Memory B cell (primary cell): ENCODE results near the gene ART4.

ENCODE experiments used
- ATAC-seq: fragments of 150-1000 bp; cut with Tn5 transposase; 2 replicates; pipeline ENCODE4 v1.10.0; 2021; ENCODE audit warnings: low read depth, mild to moderate bottlenecking, moderate library complexity
- DNase-seq, 2 donors: peaks; one replicate each; pipeline ENCODE4 v3.0.0; 2022; ENCODE audit warnings: low spot score in 2 of 2
- H3K27ac Mint-ChIP-seq: one replicate; pipeline ENCODE4 v1.8.0; 2022; ENCODE audit warnings: mild to moderate bottlenecking, moderate library complexity, mixed read lengths
- H3K27me3 Mint-ChIP-seq: one replicate; pipeline ENCODE4 v1.8.0; 2022; ENCODE audit warnings: mixed read lengths
- H3K36me3 Mint-ChIP-seq: one replicate; pipeline ENCODE4 v1.8.0; 2022; ENCODE audit warnings: mild to moderate bottlenecking, mixed read lengths
- H3K4me1 Mint-ChIP-seq: one replicate; pipeline ENCODE4 v1.8.0; 2022; ENCODE audit warnings: mixed read lengths
- H3K4me3 Mint-ChIP-seq: one replicate; pipeline ENCODE4 v1.8.0; 2022; ENCODE audit warnings: mild to moderate bottlenecking, moderate library complexity, mixed read lengths
- H3K9me3 Mint-ChIP-seq: one replicate; pipeline ENCODE4 v1.8.0; 2022; ENCODE audit warnings: mixed read lengths

ART4 gene

DNA sequence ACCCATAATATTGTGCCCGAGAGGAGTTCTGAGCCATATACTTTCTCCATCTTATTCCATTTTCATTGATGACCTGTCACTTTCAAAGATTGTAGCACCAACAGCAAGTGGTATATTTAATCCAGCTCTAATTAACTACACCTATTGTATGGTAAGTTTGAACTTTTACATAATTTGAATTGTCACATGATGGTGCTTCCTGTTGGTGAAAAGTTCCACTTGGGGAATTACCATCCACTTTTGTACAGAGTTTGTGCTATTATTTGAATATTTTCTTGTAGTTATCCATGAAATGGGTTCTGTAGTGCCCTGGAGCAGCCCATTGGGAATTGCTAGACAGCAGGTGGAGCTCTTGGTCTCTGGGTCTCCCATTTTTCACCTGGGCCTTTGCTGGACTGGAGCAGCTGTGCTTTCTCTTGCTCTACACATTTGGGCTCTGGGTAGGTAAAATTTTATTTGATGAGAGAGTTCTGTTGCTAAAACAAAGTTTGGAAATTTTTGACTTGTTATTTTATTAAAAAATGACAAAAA is 32.3 kb downstream of the ART4 start:
- peak overlapping the region; percentile 62 for H3K4me3 Mint-ChIP-seq

DNA sequence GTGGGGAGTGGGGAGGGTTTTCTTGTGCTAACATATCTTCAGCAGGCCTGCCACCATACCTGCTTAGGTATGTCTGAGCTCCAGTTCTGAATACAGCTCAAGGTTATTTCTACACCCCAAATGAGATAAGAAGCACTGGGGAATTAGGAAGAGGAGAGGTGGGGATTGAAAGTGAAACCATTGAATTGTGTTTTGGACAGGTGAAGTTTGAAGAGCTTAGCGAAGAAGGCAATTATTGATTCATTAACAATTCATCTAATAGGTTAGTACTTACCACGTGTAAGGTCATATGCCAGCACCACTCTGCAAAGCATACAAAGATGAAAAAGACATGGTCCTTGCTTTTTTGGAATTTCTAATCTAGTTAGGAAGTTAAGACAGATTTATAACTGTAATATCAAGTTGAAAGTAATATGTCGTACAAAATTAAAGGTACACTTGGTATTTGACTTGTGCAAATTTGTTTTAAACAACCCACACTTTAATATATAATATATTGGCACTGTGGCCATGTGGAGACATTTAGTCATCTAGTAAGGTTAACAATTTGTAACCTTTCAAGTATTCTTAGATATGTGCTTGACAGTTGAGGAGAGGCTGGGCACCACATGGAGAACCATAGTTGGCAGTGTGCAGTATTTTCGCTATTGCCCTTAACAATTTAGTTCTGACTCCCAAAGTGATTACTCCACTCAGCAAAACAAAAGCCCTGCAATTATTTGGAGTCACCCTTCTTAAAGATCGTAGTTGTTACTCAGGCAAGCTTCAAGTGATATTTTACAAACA is 33.0 kb downstream of the ART4 start:
- Mint-ChIP-seq H3K27ac (peak overlapping the region; percentile 41), H3K27me3 (no peaks in the 10 kb centered on the region), H3K9me3 (no peaks in the 10 kb centered on the region), H3K4me1 (peaks cover 10% of the 10 kb centered on the region), H3K36me3 (peaks cover 1% of the 10 kb centered on the region), H3K4me3 (peak overlapping the region; percentile 62)
- DNase-seq (no peak), ATAC-seq (no peak)

More for the DNA sequence above, 32.3 kb downstream of the ART4 start:
- peak; percentile 83 for ATAC-seq
- DNase-seq: no peak
- peaks cover 1% of the 10 kb centered on the region for H3K36me3 Mint-ChIP-seq
- no peaks in the 10 kb centered on the region for H3K9me3 Mint-ChIP-seq
- peak overlapping the region; percentile 41 for H3K27ac Mint-ChIP-seq
- no peaks in the 10 kb centered on the region for H3K27me3 Mint-ChIP-seq
- peaks cover 10% of the 10 kb centered on the region for H3K4me1 Mint-ChIP-seq

GRCh38 chr12:14803830-14804160 is 39.5 kb downstream of the ART4 start:
- peak; percentile 2 for ATAC-seq
- no peaks in the 10 kb centered on the region for H3K9me3 Mint-ChIP-seq
- peaks cover 9% of the 10 kb centered on the region for H3K4me1 Mint-ChIP-seq
- no peak overlapping the region for H3K4me3 Mint-ChIP-seq
- no peak for DNase-seq
- no peak overlapping the region for H3K27ac Mint-ChIP-seq
- peaks cover 6% of the 10 kb centered on the region for H3K36me3 Mint-ChIP-seq
- H3K27me3 Mint-ChIP-seq: no peaks in the 10 kb centered on the region

DNA sequence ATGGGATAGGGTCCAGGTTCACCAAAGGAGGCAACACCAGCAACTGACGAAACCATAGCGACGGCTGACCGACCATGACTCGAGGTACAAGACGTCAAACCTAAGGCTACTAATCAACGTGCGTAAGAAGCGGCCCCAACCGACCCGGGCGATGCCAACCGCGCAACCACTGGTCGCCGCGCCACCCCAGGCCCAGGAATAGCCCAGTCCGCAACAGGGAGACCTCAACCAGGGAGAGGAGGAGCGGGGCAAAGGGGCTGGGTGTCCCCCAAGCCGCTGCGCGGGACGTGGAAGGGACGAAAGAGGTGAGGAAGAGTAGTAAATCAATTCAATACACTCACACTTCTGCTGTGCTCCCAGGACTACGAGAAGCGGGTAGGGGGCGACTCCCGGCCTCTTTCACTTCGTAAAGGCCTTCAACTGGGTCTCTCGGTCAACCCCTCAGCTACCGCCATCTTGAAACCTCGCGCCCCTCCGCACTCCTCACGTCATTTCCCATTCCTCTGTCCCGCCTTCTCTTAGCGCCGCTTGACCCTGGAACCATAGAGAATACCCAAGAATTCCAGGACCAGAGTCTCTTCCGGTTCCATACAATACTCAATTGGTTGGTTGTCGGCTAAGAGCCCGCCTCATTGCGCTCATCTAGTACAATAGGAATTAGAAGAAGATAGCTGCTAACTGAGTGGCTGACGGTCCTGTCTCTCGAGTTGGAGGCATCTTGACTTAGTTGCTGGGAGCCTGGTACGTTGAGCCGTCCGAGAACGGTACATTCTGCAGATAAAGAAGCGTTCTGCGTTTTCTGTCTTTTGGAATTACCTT is 40.1 kb downstream of the ART4 start, which contains the start of the genes C12orf60 and WBP11:
TSS of gene C12orf60 (plus strand) at position 660 of the 819 bp plus-strand sequence. CDS start 19,266 bp downstream, outside the sequence.
TSS of gene WBP11 (minus strand) at position 468 of the 819 bp plus-strand sequence. CDS start 2,095 bp downstream, outside the sequence.
- Mint-ChIP-seq H3K4me3 (no peak within 1 kb of the TSS), H3K9me3 (no peaks in the 10 kb centered on the region), H3K4me1 (peaks cover 9% of the 10 kb centered on the region), H3K27ac (no peak within 1 kb of the TSS), H3K36me3 (peaks cover 6% of the 10 kb centered on the region), H3K27me3 (no peaks in the 10 kb centered on the region)
- ATAC-seq (peak; percentile 83), DNase-seq (peak; percentile 81 to 86)

- no peak for ATAC-seq
- no peaks in the 10 kb centered on the region for H3K27me3 Mint-ChIP-seq
- DNase-seq: no peak
- no peak overlapping the region for H3K27ac Mint-ChIP-seq
- H3K4me3 Mint-ChIP-seq: no peak overlapping the region
- H3K9me3 Mint-ChIP-seq: no peaks in the 10 kb centered on the region
- H3K4me1 Mint-ChIP-seq: peaks cover 9% of the 10 kb centered on the region
- peaks cover 7% of the 10 kb centered on the region for H3K36me3 Mint-ChIP-seq
These were observed 40.7 kb downstream of the ART4 start for GRCh38 chr12:14802721-14803010.

DNA sequence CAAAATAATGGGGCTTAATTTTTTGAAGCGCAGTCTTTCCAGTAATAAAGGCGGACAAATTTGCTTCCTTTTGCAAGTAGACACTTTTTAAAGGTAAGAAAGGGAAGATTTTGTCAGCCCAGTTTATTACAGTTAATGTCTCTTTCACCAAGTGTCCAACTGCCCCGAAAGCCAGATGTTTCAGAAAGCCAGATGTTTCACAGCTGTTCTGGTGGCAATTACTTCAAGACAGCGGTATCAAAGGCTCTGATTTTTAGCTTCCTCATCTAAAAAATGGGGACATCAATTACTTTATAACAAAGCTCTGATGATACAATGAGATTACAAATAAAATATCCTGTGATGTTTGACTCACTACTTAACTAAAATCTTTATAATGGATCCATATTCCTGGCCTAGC is 41.1 kb downstream of the ART4 start:
- Mint-ChIP-seq H3K27ac (no peak overlapping the region), H3K4me3 (no peak overlapping the region), H3K4me1 (peaks cover 9% of the 10 kb centered on the region), H3K9me3 (no peaks in the 10 kb centered on the region), H3K27me3 (no peaks in the 10 kb centered on the region), H3K36me3 (peaks cover 11% of the 10 kb centered on the region)
- ATAC-seq (no peak), DNase-seq (no peak)

GRCh38 chr12:14795028-14795448 is 48.3 kb downstream of the ART4 start:
- Mint-ChIP-seq H3K9me3 (no peaks in the 10 kb centered on the region), H3K4me3 (no peak overlapping the region), H3K27ac (peak overlapping the region; percentile 75), H3K27me3 (no peaks in the 10 kb centered on the region), H3K4me1 (peaks cover 2% of the 10 kb centered on the region), H3K36me3 (peaks cover 41% of the 10 kb centered on the region)
- ATAC-seq (peak; percentile 42), DNase-seq (no peak)

DNA sequence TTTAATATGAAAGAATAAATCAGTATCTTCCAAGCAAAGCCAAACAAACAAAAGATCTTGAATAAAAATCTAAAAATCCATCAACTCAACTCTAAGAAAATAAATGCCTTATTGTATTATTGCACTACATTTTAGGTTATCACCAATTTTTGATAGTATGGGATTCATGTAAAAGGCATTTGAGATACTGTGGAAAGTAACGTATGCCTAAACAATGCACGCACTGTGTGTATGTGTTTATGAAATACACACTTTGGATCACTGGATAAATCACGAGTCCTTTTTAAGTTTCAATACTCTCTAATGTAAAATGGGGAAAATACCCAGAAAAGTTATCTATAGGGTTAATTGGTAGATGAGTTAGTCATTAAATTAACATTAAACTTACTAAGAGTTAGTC is 57.8 kb downstream of the ART4 start:
- Mint-ChIP-seq H3K27me3 (no peaks in the 10 kb centered on the region), H3K9me3 (no peaks in the 10 kb centered on the region), H3K4me1 (peaks cover 1% of the 10 kb centered on the region), H3K4me3 (no peak overlapping the region), H3K27ac (no peak overlapping the region), H3K36me3 (peaks cover 19% of the 10 kb centered on the region)
- ATAC-seq (no peak), DNase-seq (no peak)

DNA sequence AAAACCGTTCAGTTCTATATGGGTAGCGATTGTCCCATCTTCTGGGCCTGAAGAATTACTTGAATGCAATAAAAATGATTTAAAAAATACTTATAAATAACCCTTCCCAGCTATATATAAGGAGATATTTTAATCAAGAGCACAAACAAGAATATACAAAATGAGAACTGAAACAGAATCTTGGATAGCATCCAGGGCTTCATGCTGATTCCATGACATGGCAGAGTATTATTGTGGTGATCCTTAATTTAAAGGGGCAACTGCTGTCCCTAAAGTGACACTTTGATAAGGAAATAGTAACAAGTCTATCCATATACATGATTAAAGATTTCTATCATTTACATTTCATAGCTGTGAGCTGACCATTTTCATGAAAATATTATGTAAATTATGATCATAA is 58.9 kb downstream of the ART4 start:
- ATAC-seq (no peak), DNase-seq (no peak)
- no peaks in the 10 kb centered on the region for H3K27me3 Mint-ChIP-seq
- peaks cover 12% of the 10 kb centered on the region for H3K36me3 Mint-ChIP-seq
- no peaks in the 10 kb centered on the region for H3K9me3 Mint-ChIP-seq
- peaks cover 4% of the 10 kb centered on the region for H3K4me1 Mint-ChIP-seq
- no peak overlapping the region for H3K27ac Mint-ChIP-seq
- H3K4me3 Mint-ChIP-seq: no peak overlapping the region

DNA sequence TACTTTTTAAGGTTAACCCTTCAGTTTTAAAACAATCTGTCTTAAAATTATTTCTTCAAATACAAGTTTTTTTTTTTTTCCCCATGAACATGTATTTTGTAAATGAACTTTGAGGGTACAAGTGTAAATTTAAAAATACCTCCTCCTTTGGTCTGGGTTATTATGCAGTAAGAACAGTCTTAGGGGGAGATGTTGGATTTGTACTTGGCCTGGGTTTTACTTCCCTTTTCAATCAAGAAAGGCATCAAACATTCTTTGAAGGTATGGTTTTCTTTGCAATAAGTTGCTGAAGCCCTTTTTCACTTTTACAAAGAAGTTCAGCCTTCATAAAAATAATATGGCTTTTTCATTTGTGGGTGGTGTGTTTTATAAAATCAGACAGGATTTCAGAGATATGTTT is 60.6 kb downstream of the ART4 start:
- DNase-seq (no peak), ATAC-seq (peak; percentile 41)
- no peak overlapping the region for H3K4me3 Mint-ChIP-seq
- peaks cover 4% of the 10 kb centered on the region for H3K4me1 Mint-ChIP-seq
- H3K27me3 Mint-ChIP-seq: no peaks in the 10 kb centered on the region
- H3K9me3 Mint-ChIP-seq: no peaks in the 10 kb centered on the region
- H3K27ac Mint-ChIP-seq: no peak overlapping the region
- H3K36me3 Mint-ChIP-seq: peaks cover 5% of the 10 kb centered on the region

DNA sequence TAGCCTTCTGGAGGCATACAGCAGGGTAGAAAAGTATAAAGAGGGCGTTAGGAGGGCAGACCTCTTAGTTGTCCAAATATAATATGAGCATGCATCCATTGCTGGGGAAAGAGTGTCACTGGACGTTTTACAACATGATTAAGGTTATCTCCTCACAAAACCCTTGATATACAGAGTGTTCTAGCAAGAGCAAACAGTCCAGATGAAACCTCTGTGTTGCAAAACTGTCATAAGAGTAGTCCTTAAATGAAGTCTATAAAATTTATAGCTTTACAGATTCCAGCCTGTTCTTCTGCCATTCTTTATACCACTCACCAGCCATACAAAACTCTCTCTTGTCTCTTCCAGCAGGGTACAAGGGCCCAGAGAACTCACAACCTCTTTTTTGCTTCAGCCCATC is 61.8 kb downstream of the ART4 start:
- Mint-ChIP-seq H3K9me3 (no peaks in the 10 kb centered on the region), H3K27ac (no peak overlapping the region), H3K27me3 (no peaks in the 10 kb centered on the region), H3K36me3 (no peaks in the 10 kb centered on the region), H3K4me3 (no peak overlapping the region), H3K4me1 (peaks cover 4% of the 10 kb centered on the region)
- ATAC-seq (no peak), DNase-seq (no peak)

DNA sequence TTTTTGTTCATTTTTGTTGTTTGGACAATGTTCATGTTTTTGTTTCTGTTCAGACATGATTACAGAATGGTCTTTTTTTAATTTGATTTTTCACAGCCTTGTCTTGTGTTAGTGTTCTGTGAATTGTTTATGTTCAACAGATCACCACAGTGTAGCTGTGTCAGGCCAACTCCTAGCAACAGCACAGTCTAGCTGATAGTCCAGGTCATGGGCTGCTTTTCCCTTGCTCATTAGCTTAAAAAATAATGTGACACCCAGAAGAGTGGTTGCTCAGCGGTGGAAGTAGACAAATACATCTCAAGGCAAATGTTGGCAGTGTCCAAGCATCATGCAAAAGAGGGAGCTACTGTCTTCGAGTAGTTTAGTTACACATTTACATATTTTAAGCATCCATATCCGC is 62.5 kb downstream of the ART4 start:
- DNase-seq (no peak), ATAC-seq (no peak)
- Mint-ChIP-seq H3K36me3 (no peaks in the 10 kb centered on the region), H3K4me3 (no peak overlapping the region), H3K9me3 (no peaks in the 10 kb centered on the region), H3K27me3 (no peaks in the 10 kb centered on the region), H3K4me1 (peaks cover 4% of the 10 kb centered on the region), H3K27ac (no peak overlapping the region)

DNA sequence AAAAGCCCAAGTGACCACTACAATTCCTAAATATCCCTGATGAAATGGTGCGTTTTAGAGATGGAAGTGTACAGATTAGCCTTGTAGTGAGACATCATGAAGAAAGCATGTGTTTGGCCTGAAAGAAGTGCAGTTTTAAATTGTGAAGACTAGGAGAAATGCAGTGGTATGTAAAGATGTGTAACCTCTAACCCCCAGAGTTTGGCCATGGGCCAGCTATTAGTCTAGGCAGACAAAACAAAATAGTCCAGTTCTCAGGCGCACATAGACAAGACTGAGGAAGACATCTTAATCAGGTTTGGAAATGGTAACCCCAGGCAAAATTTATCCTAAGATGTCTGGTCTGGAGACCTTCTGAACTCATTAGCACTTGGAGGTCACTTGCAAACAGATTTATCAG is 63.5 kb downstream of the ART4 start:
- Mint-ChIP-seq H3K36me3 (no peaks in the 10 kb centered on the region), H3K27ac (no peak overlapping the region), H3K9me3 (no peaks in the 10 kb centered on the region), H3K27me3 (no peaks in the 10 kb centered on the region), H3K4me3 (no peak overlapping the region), H3K4me1 (peaks cover 11% of the 10 kb centered on the region)
- DNase-seq (no peak), ATAC-seq (no peak)

DNA sequence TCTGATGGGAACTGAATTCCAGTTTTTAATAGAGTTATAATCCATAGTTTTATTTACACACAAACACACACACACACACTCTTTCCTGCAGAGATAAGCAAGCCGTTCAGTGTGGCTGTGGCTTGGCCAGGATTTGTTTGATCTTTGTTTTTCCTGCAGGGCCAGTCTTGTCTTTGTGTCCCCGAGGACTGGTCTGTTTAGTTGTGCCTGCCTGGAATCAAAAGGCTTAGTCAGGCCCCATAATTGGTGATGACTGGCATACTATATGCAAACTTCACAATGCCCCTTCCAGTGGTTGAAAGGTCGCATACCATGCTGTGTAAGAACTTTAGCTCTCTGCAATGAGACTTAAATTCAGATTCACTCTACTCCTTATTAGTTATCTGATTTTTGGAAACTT is 66.1 kb downstream of the ART4 start:
- Mint-ChIP-seq H3K4me3 (no peak overlapping the region), H3K27me3 (no peaks in the 10 kb centered on the region), H3K36me3 (no peaks in the 10 kb centered on the region), H3K4me1 (peaks cover 19% of the 10 kb centered on the region), H3K27ac (no peak overlapping the region), H3K9me3 (no peaks in the 10 kb centered on the region)
- DNase-seq: no peak
- ATAC-seq: no peak
